Prostate gland (tissue), 2 donors: ENCODE measurements around the gene ERICH3.

ENCODE experiments used
- POLR2A ChIP-seq: fragments of 450-650 bp; IDR thresholded peaks from one replicate; pipeline ENCODE4 v1.6.1; 2016; ENCODE audit warnings: antibody characterized with exemption, mild to moderate bottlenecking
- POLR2AphosphoS5 ChIP-seq: sonication (generic); formaldehyde crosslinking; IDR thresholded peaks from one replicate; pipeline ENCODE4 v1.6.1; 2017; ENCODE audit warnings: antibody characterized with exemption
- TF ChIP-seq, protein P1 (sequence below), 4 experiments: fragments of 200-600 bp in 2 of 4; fragments of 450-650 bp in 2 of 4; sonication (generic) in 2 of 4; IDR thresholded peaks; 1 replicate in 3 of 4; 2 replicates in 1 of 4; pipeline ENCODE4 v1.5.1; 2016 to 2019; ENCODE audit warnings: antibody characterized with exemption in 4 of 4, mild to moderate bottlenecking in 2 of 4, moderate library complexity in 2 of 4

DNA sequence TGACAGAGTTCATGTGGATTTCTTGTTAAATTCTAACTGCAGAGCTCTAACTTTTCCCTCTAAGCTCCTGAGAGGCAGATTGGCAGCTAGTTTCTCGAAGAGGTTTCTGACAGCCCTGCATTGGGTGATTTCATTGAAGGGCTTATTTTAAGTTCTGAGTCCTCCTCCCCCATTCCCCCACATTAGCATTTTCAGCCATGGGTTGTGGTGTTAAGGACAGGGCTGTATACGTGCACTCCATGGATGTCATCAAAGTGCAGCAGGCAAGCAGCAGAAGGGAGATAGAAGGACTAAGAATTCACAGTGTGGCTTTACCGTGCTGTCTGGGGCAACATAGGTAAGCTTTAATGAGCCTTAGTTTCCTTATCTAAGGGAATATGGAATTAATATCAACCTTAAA lies 40.3 kb upstream of the ERICH3 start:
- TF ChIP-seq, protein P1, sequence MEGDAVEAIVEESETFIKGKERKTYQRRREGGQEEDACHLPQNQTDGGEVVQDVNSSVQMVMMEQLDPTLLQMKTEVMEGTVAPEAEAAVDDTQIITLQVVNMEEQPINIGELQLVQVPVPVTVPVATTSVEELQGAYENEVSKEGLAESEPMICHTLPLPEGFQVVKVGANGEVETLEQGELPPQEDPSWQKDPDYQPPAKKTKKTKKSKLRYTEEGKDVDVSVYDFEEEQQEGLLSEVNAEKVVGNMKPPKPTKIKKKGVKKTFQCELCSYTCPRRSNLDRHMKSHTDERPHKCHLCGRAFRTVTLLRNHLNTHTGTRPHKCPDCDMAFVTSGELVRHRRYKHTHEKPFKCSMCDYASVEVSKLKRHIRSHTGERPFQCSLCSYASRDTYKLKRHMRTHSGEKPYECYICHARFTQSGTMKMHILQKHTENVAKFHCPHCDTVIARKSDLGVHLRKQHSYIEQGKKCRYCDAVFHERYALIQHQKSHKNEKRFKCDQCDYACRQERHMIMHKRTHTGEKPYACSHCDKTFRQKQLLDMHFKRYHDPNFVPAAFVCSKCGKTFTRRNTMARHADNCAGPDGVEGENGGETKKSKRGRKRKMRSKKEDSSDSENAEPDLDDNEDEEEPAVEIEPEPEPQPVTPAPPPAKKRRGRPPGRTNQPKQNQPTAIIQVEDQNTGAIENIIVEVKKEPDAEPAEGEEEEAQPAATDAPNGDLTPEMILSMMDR (IDR thresholded peaks at IDR 0.05), result no peak
- TF ChIP-seq POLR2A (no peak), POLR2AphosphoS5 (no peak)
